Body of pancreas (tissue), 4 donors: Measurements from ENCODE around the gene LRRC8C.

Experiments
- CTCF ChIP-seq, 7 experiments: fragments of 450-650 bp in 4 of 7; fragments of 200-600 bp in 3 of 7; sonication (generic) in 3 of 7; IDR thresholded peaks; one replicate each; pipeline ENCODE4 v1.5.1; 2016 to 2019; ENCODE audit warnings: antibody characterized with exemption in 7 of 7
- POLR2A ChIP-seq, 3 donors: fragments of 450-650 bp; IDR thresholded peaks; one replicate each; pipeline ENCODE4 v1.6.1; 2016; ENCODE audit warnings: antibody characterized with exemption in 3 of 3, mild to moderate bottlenecking in 2 of 3

- TF ChIP-seq CTCF (IDR thresholded peaks at IDR 0.05): no peak
- TF ChIP-seq POLR2A (IDR thresholded peaks at IDR 0.05): no peak
These were observed 70.5 kb downstream of the LRRC8C start for GRCh38 chr1:89703469-89703868.
